HG02678 (cell line): Measurements from ENCODE around the gene ZNF536.
"Not testable (repeated sequence)": the region's sequence is repeated elsewhere in the genome, so short reads cannot be mapped to it uniquely, and the experiment has no call there.

Experiments used
- ATAC-seq: cut with Tn5 transposase; IDR thresholded peaks from one replicate; pipeline ENCODE4 v1.9.1; 2021; ENCODE audit warnings: mild to moderate bottlenecking, moderate library complexity; ENCODE audit not compliant: unreplicated experiment

Gene ZNF536

GRCh38 chr19:30340771-30341561 lies 31.2 kb upstream of the ZNF536 start:
- ATAC-seq, result no peak

DNA sequence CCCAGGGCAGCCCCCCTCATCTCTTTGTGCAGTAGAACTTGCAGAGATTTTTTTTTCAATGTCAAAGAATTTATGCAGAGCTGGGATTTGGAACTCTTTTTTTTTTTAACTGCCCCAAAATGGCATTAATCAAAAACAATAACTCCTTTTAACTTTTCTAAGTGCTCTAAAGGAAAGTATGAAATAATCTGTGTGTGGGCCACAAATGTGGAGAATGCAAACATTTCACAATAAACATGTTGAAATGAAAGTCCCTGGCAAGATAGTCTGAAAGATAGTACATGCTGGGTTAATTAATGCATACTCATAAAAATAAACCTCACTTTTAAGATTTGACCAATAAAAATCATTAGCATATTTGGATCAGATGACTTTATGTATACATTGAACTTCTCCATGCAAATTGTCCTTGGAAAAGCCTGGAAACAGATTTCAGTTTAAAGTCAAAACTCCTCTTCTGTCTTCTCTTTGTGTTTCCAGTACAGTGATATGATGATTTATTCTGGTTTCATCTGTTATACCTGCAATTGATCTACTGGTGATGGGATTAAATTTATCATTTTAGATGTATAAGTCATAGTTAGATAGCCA lies 30.5 kb upstream of the ZNF536 start:
- no peak for ATAC-seq

GRCh38 chr19:30342901-30343300 lies 29.3 kb upstream of the ZNF536 start:
- ATAC-seq, result no peak

- no peak for ATAC-seq
Observed at GRCh38 chr19:30344446-30345425, 27.4 kb upstream of the ZNF536 start.

GRCh38 chr19:30345686-30346085 lies 26.5 kb upstream of the ZNF536 start:
- ATAC-seq, result no peak

DNA sequence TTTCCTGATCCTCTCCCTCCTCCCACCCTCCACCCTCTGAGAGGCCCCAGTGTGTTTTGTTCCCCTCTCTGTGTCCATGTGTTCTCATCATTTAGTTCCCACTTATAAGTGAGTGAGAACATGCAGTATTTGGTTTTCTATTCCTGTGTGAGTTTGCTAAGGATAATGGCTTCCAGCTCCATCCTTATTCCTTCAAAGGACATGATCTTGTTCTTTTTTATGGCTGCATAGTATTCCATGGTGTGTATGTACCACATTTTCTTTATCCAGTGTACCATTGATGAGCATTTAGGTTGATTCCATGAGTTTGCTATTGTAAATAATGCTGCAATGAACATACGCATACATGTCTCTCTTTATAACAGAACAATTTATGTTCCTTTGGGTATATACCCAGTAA lies 25.7 kb upstream of the ZNF536 start:
- not testable (repeated sequence) for ATAC-seq

DNA sequence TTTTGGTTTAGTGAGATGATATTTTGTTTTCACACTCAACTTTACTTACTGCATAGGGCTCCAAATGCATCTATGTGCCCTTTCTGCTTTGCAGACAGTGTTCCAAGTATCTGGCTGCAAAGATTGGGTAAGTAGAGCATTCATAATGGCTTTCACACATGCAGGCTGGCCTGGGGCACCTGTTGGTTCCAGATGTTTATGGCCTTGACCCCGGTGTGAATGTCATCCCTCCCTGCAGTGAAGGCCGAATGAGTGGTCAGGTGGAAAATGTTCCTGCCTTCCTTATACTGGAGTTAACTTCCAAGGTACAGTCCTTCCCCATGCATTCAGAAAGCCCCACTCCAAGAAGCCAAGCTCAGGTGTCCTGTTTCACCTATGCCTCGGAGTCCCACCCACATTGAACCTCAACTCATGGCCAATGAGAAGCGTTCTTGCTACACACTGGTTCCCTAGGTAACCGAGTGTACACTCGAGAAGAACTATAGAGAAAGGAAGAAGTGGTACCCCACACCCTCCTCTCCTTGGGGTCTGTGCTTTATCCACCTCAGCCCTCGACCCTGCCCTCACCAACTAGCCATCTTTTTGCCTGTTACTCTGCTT lies 23.0 kb upstream of the ZNF536 start:
- ATAC-seq, result no peak

DNA sequence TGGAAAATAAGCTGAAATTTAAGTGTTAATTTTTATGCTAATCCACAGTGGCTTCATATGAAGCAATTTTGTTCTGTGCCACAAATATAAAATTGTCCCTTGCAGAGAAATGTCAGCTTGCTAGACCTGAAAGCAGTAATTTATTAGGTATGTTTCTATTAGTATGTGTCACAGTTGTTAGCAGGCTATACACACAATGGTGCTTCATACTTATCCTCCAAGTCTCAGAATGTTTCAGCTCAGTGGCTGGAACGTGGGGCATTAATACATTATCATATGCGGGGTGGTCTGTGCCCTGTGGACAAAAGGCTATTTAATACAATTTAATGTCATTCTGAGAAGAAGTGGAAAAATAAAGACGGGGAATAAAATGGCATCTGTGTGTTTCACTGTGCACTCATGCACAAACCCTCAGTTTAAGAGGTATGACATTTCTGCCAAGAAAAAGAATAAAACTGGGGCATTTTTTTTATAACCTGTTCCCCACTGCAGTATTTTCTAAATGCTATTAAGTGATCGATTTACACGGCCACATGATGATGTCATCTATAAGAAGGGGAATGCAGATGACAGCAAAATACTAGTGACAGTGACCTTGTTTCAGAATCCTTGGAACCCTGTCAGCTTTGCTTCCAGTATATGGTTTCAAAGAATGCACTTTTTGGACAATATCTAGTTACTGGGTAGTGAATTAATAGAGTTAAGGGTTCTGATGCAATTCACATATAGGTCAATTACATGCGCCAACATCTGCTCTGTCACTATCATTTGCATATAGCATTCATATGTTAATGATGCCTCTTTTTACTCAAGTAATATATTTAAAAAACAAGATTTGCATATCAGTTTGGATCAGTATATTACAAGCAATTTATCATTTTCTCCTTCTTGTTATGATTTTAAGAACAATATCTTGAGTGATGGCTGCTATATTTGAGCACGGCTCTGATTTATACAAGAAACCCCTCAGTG lies 21.2 kb upstream of the ZNF536 start:
- no peak for ATAC-seq

DNA sequence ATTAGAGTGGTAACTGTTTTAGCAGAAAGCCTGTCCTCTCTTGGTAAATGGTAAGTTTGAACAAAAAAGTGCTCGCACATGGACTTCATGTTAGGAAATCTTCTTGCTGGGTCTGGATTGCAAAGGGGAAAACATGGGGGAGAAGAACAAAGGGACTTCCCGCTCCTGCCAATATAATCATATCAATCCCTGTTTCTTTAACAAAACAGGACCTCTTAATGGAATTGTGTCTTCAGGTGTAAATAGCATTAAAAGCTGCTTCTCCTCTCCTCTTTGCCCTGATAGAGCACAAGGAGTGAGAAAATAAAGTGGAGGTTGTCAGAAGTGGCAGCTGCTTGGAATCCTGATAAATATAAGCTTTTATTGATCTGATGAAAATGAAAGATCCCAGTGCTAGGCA lies 20.4 kb upstream of the ZNF536 start:
- no peak for ATAC-seq

DNA sequence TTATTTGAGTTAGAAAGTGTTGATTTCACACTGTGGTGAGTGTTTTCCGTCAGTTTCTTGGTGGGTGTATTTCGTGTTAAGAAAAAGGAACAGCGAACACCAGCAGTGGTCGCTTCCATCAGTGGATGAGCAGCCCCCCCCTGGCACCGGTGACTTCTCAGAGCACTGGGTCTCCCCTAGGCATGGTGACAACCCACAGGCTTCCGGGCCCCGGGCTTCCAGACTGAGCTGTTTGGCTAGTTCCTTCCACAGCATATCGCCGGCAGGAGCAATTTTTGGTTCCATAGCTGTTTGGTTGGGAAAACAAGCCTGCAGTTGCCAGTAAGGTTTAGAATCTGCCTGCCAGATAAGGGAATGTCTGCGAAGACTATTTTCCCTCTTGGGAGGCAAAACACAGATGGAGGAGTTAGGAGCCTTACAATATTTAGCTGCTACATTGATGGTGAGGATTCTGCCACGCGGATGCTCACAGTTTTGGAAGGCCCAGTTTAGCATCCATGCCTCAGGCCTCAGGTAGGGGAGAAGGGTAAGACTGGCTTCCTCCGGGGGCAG lies 18.7 kb upstream of the ZNF536 start:
- ATAC-seq, result no peak

GRCh38 chr19:30355586-30355985 lies 16.6 kb upstream of the ZNF536 start:
- no peak for ATAC-seq

GRCh38 chr19:30356951-30357579 lies 15.1 kb upstream of the ZNF536 start:
- no peak for ATAC-seq

DNA sequence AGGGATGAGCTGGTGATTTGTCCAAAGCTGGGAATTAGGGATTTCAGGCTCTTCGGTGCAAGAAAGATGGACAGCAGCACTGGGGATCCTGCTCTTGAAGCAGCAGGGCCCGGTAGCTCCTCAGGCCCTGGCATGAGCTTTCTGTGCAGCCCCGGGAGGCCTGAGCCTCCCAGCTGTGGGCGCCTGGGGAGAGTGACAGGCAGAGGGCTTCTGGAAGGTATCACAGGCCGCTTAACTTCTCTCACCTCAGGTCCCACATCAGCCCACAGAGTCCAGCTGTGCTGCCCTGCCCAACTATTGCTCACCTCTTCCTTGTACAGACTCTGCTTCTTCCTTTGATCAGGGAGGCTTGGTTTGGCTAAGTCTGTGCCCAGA lies 14.6 kb upstream of the ZNF536 start:
- ATAC-seq, result no peak

DNA sequence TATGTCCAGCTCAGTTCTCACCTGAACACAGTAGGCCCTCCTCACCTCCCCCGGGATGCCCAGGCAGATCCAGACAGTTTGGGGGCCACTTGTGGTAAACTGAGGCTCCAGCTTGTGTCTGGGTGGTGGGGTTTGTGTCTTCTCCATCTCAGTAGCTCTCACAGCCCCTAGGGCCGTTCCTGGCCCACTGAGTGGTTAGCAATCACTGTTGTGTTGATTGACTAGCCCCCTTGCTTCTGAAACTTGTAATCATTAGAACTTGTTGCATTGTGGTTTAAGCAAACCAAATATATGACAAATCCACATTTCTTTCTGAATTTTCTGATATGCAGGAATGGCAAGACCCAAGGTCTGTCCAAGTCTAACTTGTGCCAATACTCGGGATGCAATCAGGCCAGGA lies 13.9 kb upstream of the ZNF536 start:
- no peak for ATAC-seq

GRCh38 chr19:30358821-30359580 lies 13.2 kb upstream of the ZNF536 start:
- ATAC-seq, result no peak

DNA sequence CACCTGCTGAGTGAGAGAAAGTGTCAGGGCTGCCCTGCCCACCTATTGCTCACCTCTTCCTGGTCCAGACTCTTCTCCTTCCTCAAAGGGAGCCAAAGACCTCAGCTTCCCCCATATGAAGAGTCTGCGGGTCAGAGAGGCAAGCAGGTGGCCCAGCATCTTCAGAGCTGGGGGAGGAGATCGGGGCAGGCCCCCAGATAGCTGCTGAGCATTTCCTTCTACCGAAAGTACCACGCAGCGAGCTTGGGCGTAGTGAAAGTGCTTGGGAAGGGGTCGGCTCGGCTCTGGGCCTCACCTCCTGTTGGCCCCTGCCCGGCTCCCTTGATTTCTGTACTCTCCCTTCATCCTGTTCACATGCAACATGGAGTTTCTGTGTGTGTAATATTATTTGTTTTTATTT lies 12.2 kb upstream of the ZNF536 start:
- no peak for ATAC-seq

GRCh38 chr19:30360376-30361106 lies 11.6 kb upstream of the ZNF536 start:
- ATAC-seq, result no peak

GRCh38 chr19:30361107-30361447 lies 11.1 kb upstream of the ZNF536 start:
- ATAC-seq, result no peak
